Stomach (tissue), 9 donors: ENCODE results near the gene MEGF8. TPM values are rescaled to one million over a fixed set of nuclear protein-coding genes. Genes with fewer than 3 reads are reported as not detected.

Source experiments
- DNase-seq, 2 donors: peaks; one replicate each; pipeline versions ENCODE4 v3.0.0 to v3.0.0-alpha.2; 2013 to 2019
- H3K27ac ChIP-seq, 5 donors: fragments of 200-600 bp in 4 of 5; sonication (generic) in 4 of 5; one replicate each; pipeline ENCODE4 v1.5.1; 2013 to 2019; ENCODE audit warnings: mild to moderate bottlenecking in 1 of 5, moderate library complexity in 1 of 5
- H3K27me3 ChIP-seq, 3 donors: fragments of 200-600 bp; sonication (generic); one replicate each; pipeline ENCODE4 v1.5.1; 2017 to 2019; ENCODE audit warnings: mixed run types in 1 of 3
- H3K36me3 ChIP-seq, 4 donors: fragments of 200-600 bp; sonication (generic); 1 replicate in 3 of 4; 2 replicates in 1 of 4; pipeline ENCODE4 v1.5.1; 2016 to 2019
- H3K4me1 ChIP-seq, 4 donors: fragments of 200-600 bp; sonication (generic); one replicate each; pipeline ENCODE4 v1.5.1; 2016 to 2019
- H3K4me3 ChIP-seq, 4 donors: fragments of 200-600 bp; sonication (generic) in 3 of 4; one replicate each; pipeline ENCODE4 v1.5.1; 2016 to 2019; ENCODE audit warnings: mild to moderate bottlenecking in 1 of 4
- H3K9me3 ChIP-seq, 4 donors: fragments of 200-600 bp; sonication (generic); one replicate each; pipeline ENCODE4 v1.5.1; 2016 to 2019
- EP300 ChIP-seq: sonication (generic); formaldehyde crosslinking; IDR thresholded peaks from one replicate; pipeline ENCODE4 v1.6.1; 2017; ENCODE audit warnings: antibody characterized with exemption
- POLR2A ChIP-seq, 4 donors: fragments of 450-650 bp; IDR thresholded peaks; one replicate each; pipeline ENCODE4 v1.6.1; 2016; ENCODE audit warnings: antibody characterized with exemption in 4 of 4, control low read depth in 2 of 4, mild to moderate bottlenecking in 1 of 4, moderate library complexity in 1 of 4
- POLR2AphosphoS5 ChIP-seq, 3 donors: sonication (generic); formaldehyde crosslinking; IDR thresholded peaks; one replicate each; pipeline ENCODE4 v1.6.1; 2016; ENCODE audit warnings: antibody characterized with exemption in 3 of 3
- WGBS, 5 donors: extraction: QIAGEN DNeasy Blood & Tissue Kit in 3 of 5; methylation state at CpG; one replicate each; pipeline versions ENCODE4 v1.1.5 to v1.1.7; 2013 to 2018; 5-methylcytosine and 5-hydroxymethylcytosine counted together
- intact Hi-C: fragments of 100-400 bp; cut with DNase I; formaldehyde crosslinking; loops from one replicate; pipeline ENCODE4 v1.15.1; 2023; ENCODE audit warnings: low total_unique reads
- polyA plus RNA-seq, 3 donors: library from polyadenylated mRNA; stranded (reverse); fragments of 200-250 nt; gene quantifications; one replicate each; pipeline ENCODE4 v1.2.3, GENCODE V29; 2013
- total RNA-seq, 5 donors: library from RNA; depleted of rRNA; stranded (reverse); fragments of >200 nt; gene quantifications; one replicate each; pipeline versions ENCODE4 v1.1.0 to v1.2.3, GENCODE V29; 2014 to 2016
- TF ChIP-seq, protein P1 (sequence below), 7 experiments: fragments of 450-650 bp in 4 of 7; fragments of 200-600 bp in 3 of 7; sonication (generic) in 3 of 7; IDR thresholded peaks; one replicate each; pipeline ENCODE4 v1.5.1; 2016 to 2019; ENCODE audit warnings: antibody characterized with exemption in 7 of 7, control low read depth in 2 of 7, mild to moderate bottlenecking in 1 of 7
- donor health status: healthy with polysubstance abuse.
- donor health status: Bipolar disorder and iron deficiency.
- donor health status: healthy.

The MEGF8 gene
- total and polyA plus RNA-seq, 8 donors, result 2.6 to 46.3 (median 12.3) TPM

DNA sequence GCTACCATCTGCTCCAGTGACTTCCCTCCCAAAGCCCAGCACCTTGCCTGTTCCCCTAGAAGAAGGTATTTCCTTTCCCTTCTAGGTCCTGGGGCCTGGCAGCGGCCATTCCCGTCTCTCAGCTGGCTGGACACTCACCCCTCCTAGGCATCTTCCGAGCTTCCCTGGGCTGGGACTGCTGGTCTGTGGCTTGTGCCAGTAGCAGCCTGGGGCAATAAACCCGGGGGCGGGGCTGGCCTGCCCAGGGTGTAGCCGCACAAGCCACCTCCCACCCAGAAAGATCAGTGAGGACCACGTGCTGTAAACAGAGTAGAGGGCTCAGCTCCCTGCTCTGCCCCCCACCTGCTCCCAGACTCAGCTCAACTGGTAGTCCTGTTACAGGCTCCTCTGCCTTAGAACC is 86.8 kb downstream of the MEGF8 start:
- Histone ChIP-seq H3K9me3 (no peaks in the 10 kb centered on the region), H3K27me3 (no peaks in the 10 kb centered on the region), H3K36me3 (peaks cover 0 to 22% (median 10%) of the 10 kb centered on the region in 4 donors), H3K27ac (no peak overlapping the region), H3K4me3 (no peak overlapping the region), H3K4me1 (peaks cover 0 to 14% (median 7%) of the 10 kb centered on the region in 4 donors)
- TF ChIP-seq POLR2A (IDR thresholded peaks at IDR 0.05) (no peak), EP300 (no peak), POLR2AphosphoS5 (IDR thresholded peaks at IDR 0.05) (no peak)
- TF ChIP-seq, protein P1, sequence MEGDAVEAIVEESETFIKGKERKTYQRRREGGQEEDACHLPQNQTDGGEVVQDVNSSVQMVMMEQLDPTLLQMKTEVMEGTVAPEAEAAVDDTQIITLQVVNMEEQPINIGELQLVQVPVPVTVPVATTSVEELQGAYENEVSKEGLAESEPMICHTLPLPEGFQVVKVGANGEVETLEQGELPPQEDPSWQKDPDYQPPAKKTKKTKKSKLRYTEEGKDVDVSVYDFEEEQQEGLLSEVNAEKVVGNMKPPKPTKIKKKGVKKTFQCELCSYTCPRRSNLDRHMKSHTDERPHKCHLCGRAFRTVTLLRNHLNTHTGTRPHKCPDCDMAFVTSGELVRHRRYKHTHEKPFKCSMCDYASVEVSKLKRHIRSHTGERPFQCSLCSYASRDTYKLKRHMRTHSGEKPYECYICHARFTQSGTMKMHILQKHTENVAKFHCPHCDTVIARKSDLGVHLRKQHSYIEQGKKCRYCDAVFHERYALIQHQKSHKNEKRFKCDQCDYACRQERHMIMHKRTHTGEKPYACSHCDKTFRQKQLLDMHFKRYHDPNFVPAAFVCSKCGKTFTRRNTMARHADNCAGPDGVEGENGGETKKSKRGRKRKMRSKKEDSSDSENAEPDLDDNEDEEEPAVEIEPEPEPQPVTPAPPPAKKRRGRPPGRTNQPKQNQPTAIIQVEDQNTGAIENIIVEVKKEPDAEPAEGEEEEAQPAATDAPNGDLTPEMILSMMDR (IDR thresholded peaks at IDR 0.05), result no peak
- no peak for DNase-seq
- intact Hi-C loops, result no loop called here
- 34 to 93% (median 54%) methylated on average over 3 to 7 of the region's 7 CpGs for WGBS, 5 donors

GRCh38 chr19:42412661-42413076 is 87.2 kb downstream of the MEGF8 start:
- no peaks in the 10 kb centered on the region for H3K9me3 ChIP-seq
- H3K27me3 ChIP-seq, result no peaks in the 10 kb centered on the region
- WGBS, 5 donors, result 54 to 63% (median 59%) methylated on average over 1 to 4 of the region's 4 CpGs
- no peak for DNase-seq
- peaks cover 0 to 17% (median 7%) of the 10 kb centered on the region in 4 donors for H3K36me3 ChIP-seq
- H3K4me3 ChIP-seq, result no peak overlapping the region
- TF ChIP-seq EP300 (no peak), POLR2AphosphoS5 (IDR thresholded peaks at IDR 0.05) (no peak), POLR2A (IDR thresholded peaks at IDR 0.05) (no peak)
- TF ChIP-seq, protein P1 (IDR thresholded peaks at IDR 0.05), result no peak
- intact Hi-C loops, result no loop called here
- H3K27ac ChIP-seq, result no peak overlapping the region
- peaks cover 0 to 14% (median 7%) of the 10 kb centered on the region in 4 donors for H3K4me1 ChIP-seq

DNA sequence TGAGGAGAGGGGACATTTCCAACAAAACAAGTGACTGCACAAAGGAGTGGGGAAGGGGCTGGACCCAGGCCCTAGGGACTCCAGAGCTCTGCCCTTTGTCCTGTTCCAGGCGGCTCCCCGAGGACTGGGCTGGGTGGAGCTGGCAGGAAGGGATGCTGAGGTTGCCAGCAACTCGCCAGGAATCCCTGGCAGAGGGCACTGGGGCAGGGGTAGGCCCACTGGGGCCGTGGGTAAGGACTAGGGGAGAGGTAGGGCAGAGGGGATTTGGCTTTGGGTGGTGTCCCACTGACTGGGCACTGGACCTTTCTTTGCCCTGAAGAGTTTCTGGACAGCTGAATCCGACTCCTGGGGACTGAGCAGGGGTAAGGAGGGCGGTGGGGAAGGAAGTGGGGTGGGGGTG is 93.9 kb downstream of the MEGF8 start:
- TF ChIP-seq EP300 (no peak), POLR2AphosphoS5 (IDR thresholded peaks at IDR 0.05) (no peak), POLR2A (IDR thresholded peaks at IDR 0.05) (no peak)
- TF ChIP-seq, protein P1 (IDR thresholded peaks at IDR 0.05), result no peak
- H3K36me3 ChIP-seq, result peaks cover 0 to 9% (median 0%) of the 10 kb centered on the region in 4 donors
- peaks cover 13 to 48% (median 30%) of the 10 kb centered on the region in 4 donors for H3K4me1 ChIP-seq
- H3K9me3 ChIP-seq, result no peaks in the 10 kb centered on the region
- no peak for DNase-seq
- H3K4me3 ChIP-seq, result no peak overlapping the region
- intact Hi-C loops, result no loop called here
- H3K27ac ChIP-seq, result no peak overlapping the region
- 48 to 61% (median 54%) methylated on average over 6 of the region's 6 CpGs for WGBS, 5 donors
- H3K27me3 ChIP-seq, result peaks cover 0 to 18% (median 0%) of the 10 kb centered on the region in 3 donors

GRCh38 chr19:42420055-42420544 is 94.7 kb downstream of the MEGF8 start:
- DNase-seq, result peak; percentile 48 to 69
- Histone ChIP-seq H3K27ac (no peak overlapping the region), H3K4me1 (peaks cover 13 to 52% (median 33%) of the 10 kb centered on the region in 4 donors), H3K27me3 (peaks cover 0 to 24% (median 0%) of the 10 kb centered on the region in 3 donors), H3K4me3 (no peak overlapping the region), H3K9me3 (no peaks in the 10 kb centered on the region), H3K36me3 (peaks cover 0 to under 1% (median 0%) of the 10 kb centered on the region in 4 donors)
- TF ChIP-seq POLR2A (IDR thresholded peaks at IDR 0.05), result no peak
- TF ChIP-seq, protein P1 (IDR thresholded peaks at IDR 0.05), result peak in 5 of 7 experiments; percentile 27 to 63 (median 47)
- 28 to 38% (median 32%) methylated on average over 9 to 10 of the region's 10 CpGs for WGBS, 5 donors
- intact Hi-C loops, result no loop called here
